Pancreas (tissue), 10 donors: Measurements from ENCODE around the gene VANGL1. TPM values are rescaled to one million over a fixed set of nuclear protein-coding genes. Genes with fewer than 3 reads are reported as not detected.

Experiments used
- ATAC-seq, 4 donors: fragments of 200-7000 bp; cut with Tn5 transposase; one replicate each; pipeline versions ENCODE4 v1.8.0 to v1.9.1; 2020; ENCODE audit warnings: mild to moderate bottlenecking in 4 of 4, moderate library complexity in 4 of 4
- DNase-seq, 6 donors: peaks; one replicate each; pipeline ENCODE4 v3.0.0-alpha.2; 2020
- FAIRE-seq: peaks from 2 replicates; lab custom pipeline; 2012; peaks lifted over from hg19 to GRCh38; lab: Jason Lieb, UNC
- H3K27ac ChIP-seq, 4 donors: fragments of 200-600 bp; sonication (generic); 1 replicate in 3 of 4; 2 replicates in 1 of 4; pipeline versions ENCODE4 v1.5.0 to v1.8.0; 2020
- H3K27me3 ChIP-seq, 4 donors: fragments of 200-600 bp; one replicate each; pipeline ENCODE4 v1.8.0; 2021
- H3K36me3 ChIP-seq, 3 donors: fragments of 200-600 bp; sonication (generic) in 1 of 3; one replicate each; pipeline versions ENCODE4 v1.5.0 to v1.8.0; 2020 to 2021
- H3K4me1 ChIP-seq, 3 donors: fragments of 200-600 bp; one replicate each; pipeline ENCODE4 v1.8.0; 2021
- H3K4me3 ChIP-seq, 4 donors: fragments of 200-600 bp; sonication (generic) in 2 of 4; one replicate each; pipeline versions ENCODE4 v1.5.0 to v1.8.0; 2020 to 2021
- H3K9me3 ChIP-seq, 4 donors: fragments of 200-600 bp; one replicate each; pipeline ENCODE4 v1.8.0; 2021
- WGBS, 2 donors: extraction: QIAGEN DNeasy Blood & Tissue Kit; methylation state at CpG; one replicate each; pipeline ENCODE4 v1.1.7; 2013; 5-methylcytosine and 5-hydroxymethylcytosine counted together
- intact Hi-C, 3 donors: fragments of 100-400 bp; cut with DNase I; formaldehyde crosslinking; loops; one replicate each; pipeline versions ENCODE4 v1.11.1 to v1.14.2; 2022
- polyA plus RNA-seq, 2 donors: library from polyadenylated mRNA; stranded (reverse); fragments of 200-250 nt; gene quantifications; one replicate each; pipeline ENCODE4 v1.2.3, GENCODE V29; 2013
- total RNA-seq, 6 donors: library from RNA; stranded (reverse); fragmentation: NEBNext Ultra II Directional in 4 of 6; extraction: Animal tissue kit (Norgen Biotek cat#: 25700) in 4 of 6; gene quantifications; one replicate each; pipeline versions ENCODE4 v1.2.1 to v1.2.4, GENCODE V29; 2021 to 2023
- TF ChIP-seq, protein P1 (sequence below), 4 donors: fragments of 200-600 bp; sonication (generic) in 3 of 4; IDR thresholded peaks; one replicate each; pipeline versions ENCODE4 v1.5.0 to v1.8.0; 2021; ENCODE audit warnings: antibody characterized with exemption in 4 of 4
- donor health status: healthy with polysubstance abuse.
- donor health status: DM: no; HTN: no; CAD: no; lungs with moderate emphysema.
- donor health status: DM: no; HTN: no; CAD: no.
- donor health status: control.
- donor health status: control.
- donor health status: Bipolar disorder and iron deficiency.
- donor health status: DM: yes; HTN: yes; CAD: no.
- donor health status: DM: no; HTN: no; CAD: no.
- donor health status: DM: no; HTN: no; CAD: no.
- donor health status: DM: yes; HTN: yes; CAD: no.

Gene VANGL1
- total and polyA plus RNA-seq, 8 donors, result 1.2 to 9.0 (median 5.4) TPM

GRCh38 chr1:115728341-115728740, 86.6 kb downstream of the VANGL1 start:
- TF ChIP-seq, protein P1, sequence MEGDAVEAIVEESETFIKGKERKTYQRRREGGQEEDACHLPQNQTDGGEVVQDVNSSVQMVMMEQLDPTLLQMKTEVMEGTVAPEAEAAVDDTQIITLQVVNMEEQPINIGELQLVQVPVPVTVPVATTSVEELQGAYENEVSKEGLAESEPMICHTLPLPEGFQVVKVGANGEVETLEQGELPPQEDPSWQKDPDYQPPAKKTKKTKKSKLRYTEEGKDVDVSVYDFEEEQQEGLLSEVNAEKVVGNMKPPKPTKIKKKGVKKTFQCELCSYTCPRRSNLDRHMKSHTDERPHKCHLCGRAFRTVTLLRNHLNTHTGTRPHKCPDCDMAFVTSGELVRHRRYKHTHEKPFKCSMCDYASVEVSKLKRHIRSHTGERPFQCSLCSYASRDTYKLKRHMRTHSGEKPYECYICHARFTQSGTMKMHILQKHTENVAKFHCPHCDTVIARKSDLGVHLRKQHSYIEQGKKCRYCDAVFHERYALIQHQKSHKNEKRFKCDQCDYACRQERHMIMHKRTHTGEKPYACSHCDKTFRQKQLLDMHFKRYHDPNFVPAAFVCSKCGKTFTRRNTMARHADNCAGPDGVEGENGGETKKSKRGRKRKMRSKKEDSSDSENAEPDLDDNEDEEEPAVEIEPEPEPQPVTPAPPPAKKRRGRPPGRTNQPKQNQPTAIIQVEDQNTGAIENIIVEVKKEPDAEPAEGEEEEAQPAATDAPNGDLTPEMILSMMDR (IDR thresholded peaks at IDR 0.05), result no peak
- Histone ChIP-seq H3K36me3 (no peaks in the 10 kb centered on the region), H3K4me1 (no peaks in the 10 kb centered on the region), H3K27me3 (no peaks in the 10 kb centered on the region), H3K27ac (no peak overlapping the region), H3K4me3 (no peak overlapping the region), H3K9me3 (no peaks in the 10 kb centered on the region)
- FAIRE-seq, result no peak
- no peak for ATAC-seq
- 82 to 89% methylated on average over 1 of the region's 1 CpG for WGBS, 2 donors
- DNase-seq, result no peak
- intact Hi-C loops, result no loop called here

DNA sequence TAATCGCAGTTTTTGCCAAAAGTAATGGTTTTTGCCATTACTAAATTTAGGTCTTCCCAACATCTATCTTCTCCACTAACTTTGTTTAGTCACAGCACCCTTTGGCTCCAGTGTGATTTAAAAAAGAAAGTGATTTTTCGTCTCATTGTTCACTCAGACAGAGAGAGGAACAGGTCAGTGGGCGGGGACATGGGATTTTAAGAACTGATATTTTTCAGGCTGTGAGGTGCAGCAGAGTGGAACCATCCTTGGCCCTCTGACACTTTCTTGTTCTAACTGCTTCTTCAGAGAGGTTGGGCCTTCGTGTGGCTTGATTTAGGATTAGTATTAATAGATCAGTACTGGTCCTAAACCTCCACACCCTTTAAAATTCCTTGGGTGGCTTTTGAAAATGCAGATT, 88.0 kb downstream of the VANGL1 start:
- no peaks in the 10 kb centered on the region for H3K4me1 ChIP-seq
- H3K36me3 ChIP-seq, result no peaks in the 10 kb centered on the region
- intact Hi-C loops, result no loop called here
- H3K9me3 ChIP-seq, result no peaks in the 10 kb centered on the region
- no peak overlapping the region for H3K4me3 ChIP-seq
- WGBS, 2 donors, result 77 to 86% methylated on average over 4 of the region's 4 CpGs
- H3K27me3 ChIP-seq, result no peaks in the 10 kb centered on the region
- DNase-seq (no peak), ATAC-seq (no peak), FAIRE-seq (no peak)
- H3K27ac ChIP-seq, result no peak overlapping the region
- TF ChIP-seq, protein P1 (IDR thresholded peaks at IDR 0.05), result no peak

DNA sequence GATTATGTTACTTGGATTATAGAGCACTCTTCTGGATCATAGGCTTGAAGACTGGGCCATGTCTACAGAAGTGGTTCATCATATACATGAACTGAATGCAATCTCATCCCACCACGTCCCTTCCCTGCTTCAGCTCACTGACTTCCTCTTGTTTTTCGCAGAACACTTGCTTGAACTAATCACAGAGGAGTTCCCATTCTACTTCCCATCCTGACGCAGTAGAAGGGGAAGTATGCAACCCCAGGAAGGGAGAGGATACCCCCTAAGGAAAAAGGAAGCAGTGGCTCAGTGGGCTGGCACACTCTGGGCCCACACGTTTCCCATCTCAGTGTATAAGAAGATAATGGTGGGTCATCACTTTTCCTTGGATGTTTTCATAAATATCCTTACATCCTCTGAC, 90.5 kb downstream of the VANGL1 start:
- no peak for FAIRE-seq
- DNase-seq, result no peak
- 57 to 63% methylated on average over 4 of the region's 4 CpGs for WGBS, 2 donors
- Histone ChIP-seq H3K27me3 (no peaks in the 10 kb centered on the region), H3K36me3 (no peaks in the 10 kb centered on the region), H3K9me3 (no peaks in the 10 kb centered on the region), H3K4me3 (no peak overlapping the region), H3K4me1 (no peaks in the 10 kb centered on the region), H3K27ac (no peak overlapping the region)
- TF ChIP-seq, protein P1 (IDR thresholded peaks at IDR 0.05), result no peak
- intact Hi-C loops, result no loop called here
- peak in 1 of 4 donors; percentile 36 for ATAC-seq

GRCh38 chr1:115740811-115741210, 99.0 kb downstream of the VANGL1 start:
- no peaks in the 10 kb centered on the region for H3K27me3 ChIP-seq
- WGBS, 2 donors, result 56 to 73% methylated on average over 1 of the region's 1 CpG
- ATAC-seq, result no peak

DNA sequence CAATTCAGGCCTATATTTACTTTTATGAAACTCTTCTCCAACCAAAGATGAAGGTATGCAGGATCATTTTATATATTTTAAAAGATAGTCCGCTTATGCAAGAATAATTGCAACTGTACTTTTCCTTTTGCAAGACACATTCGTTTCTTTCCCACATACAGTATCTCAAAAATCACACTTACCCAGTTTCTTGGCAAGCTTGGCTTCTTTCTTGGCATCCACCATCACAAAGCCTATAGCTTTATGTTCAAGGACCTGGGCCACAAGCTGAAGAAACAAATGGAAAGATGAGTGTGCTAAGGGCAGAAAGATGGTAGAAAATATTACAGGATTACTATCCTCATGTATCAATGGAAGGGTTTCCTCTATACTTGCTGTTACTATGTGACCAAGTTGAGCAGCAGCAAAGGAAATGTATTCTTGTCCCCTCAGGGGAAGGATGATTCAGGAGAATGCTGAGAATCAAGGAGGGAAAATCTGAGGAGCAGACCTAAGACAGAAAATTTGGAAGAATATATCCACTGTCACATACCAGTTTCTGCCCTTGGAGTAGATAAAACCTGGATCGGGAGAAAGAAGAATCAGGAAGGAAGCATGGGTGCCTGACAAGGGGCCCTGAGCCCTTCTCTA, 103.0 kb downstream of the VANGL1 start:
- Histone ChIP-seq H3K4me1 (no peaks in the 10 kb centered on the region), H3K36me3 (no peaks in the 10 kb centered on the region), H3K9me3 (no peaks in the 10 kb centered on the region), H3K4me3 (no peak overlapping the region), H3K27me3 (no peaks in the 10 kb centered on the region), H3K27ac (no peak overlapping the region)
- TF ChIP-seq, protein P1 (IDR thresholded peaks at IDR 0.05), result no peak
- DNase-seq, result no peak
- ATAC-seq, result no peak
- WGBS, 2 donors, result 75 to 79% methylated on average over 3 of the region's 3 CpGs
- intact Hi-C loops, result no loop called here
- no peak for FAIRE-seq

More at GRCh38 chr1:115740811-115741210, 99.0 kb downstream of the VANGL1 start:
- H3K27ac ChIP-seq, result no peak overlapping the region
- intact Hi-C loops, result no loop called here
- FAIRE-seq, result no peak
- no peak for DNase-seq
- H3K9me3 ChIP-seq, result no peaks in the 10 kb centered on the region
- H3K4me1 ChIP-seq, result no peaks in the 10 kb centered on the region
- no peaks in the 10 kb centered on the region for H3K36me3 ChIP-seq
- TF ChIP-seq, protein P1 (IDR thresholded peaks at IDR 0.05), result no peak
- no peak overlapping the region for H3K4me3 ChIP-seq
